PC-9 (cell line): Measurements from ENCODE around the gene THBD. TPM values are rescaled to one million over a fixed set of nuclear protein-coding genes. Genes with fewer than 3 reads are reported as not detected.

Source experiments
- BruUV-seq: library from RNA; stranded (reverse); fragments of 400-500 nt; replicated peaks from 2 replicates; lab custom pipeline; 2021; lab: Mats Ljungman, UMichigan
- CTCF ChIA-PET: fragments of 300-600 bp; sonication (Branson Sonifier 250); formaldehyde crosslinking; loops from one replicate; lab custom pipeline; 2022; ENCODE audit warnings: antibody characterized with exemption; lab: Charles Lee
- POLR2A ChIA-PET: fragments of 300-600 bp; sonication (Branson Sonifier 250); formaldehyde crosslinking; loops from one replicate; lab custom pipeline; 2022; ENCODE audit warnings: antibody characterized with exemption; ENCODE audit not compliant: unreplicated experiment; lab: Charles Lee
- DNase-seq, 2 experiments: peaks; one replicate each; pipeline versions ENCODE4 v3.0.0 to v3.0.0-alpha.2; 2015 to 2022; ENCODE audit warnings: mixed read lengths in 1 of 2
- H2AFZ ChIP-seq: fragments of 200-600 bp; sonication (generic); 2 replicates; pipeline ENCODE4 v1.8.1; 2017; ENCODE audit warnings: antibody characterized with exemption
- H3F3A ChIP-seq: fragments of 200-600 bp; sonication (generic); 2 replicates; pipeline ENCODE4 v1.8.1; 2017; ENCODE audit warnings: antibody characterized with exemption, mild to moderate bottlenecking, low read depth; ENCODE audit not compliant: insufficient read depth
- H3K27ac ChIP-seq: fragments of 200-600 bp; sonication (generic); 2 replicates; pipeline ENCODE4 v1.6.1; 2016; ENCODE audit warnings: mixed run types
- H3K27me3 ChIP-seq: fragments of 200-600 bp; sonication (generic); 2 replicates; pipeline ENCODE4 v1.6.1; 2016; ENCODE audit warnings: low read depth, mixed run types; ENCODE audit not compliant: insufficient read depth
- H3K36me3 ChIP-seq: fragments of 200-600 bp; sonication (generic); 2 replicates; pipeline ENCODE4 v1.6.1; 2016; ENCODE audit warnings: low read depth, mixed run types
- H3K4me1 ChIP-seq: fragments of 200-600 bp; sonication (generic); replicated peaks from 2 replicates; pipeline ENCODE4 v1.6.1; 2016; ENCODE audit warnings: mixed run types; ENCODE audit not compliant: insufficient read depth
- H3K4me2 ChIP-seq: fragments of 200-600 bp; sonication (generic); 2 replicates; pipeline ENCODE4 v1.6.1; 2017; ENCODE audit warnings: mixed run types
- H3K4me3 ChIP-seq: fragments of 200-600 bp; sonication (generic); 2 replicates; pipeline ENCODE4 v1.6.1; 2016; ENCODE audit warnings: mixed run types
- H3K79me2 ChIP-seq: fragments of 200-600 bp; sonication (generic); 2 replicates; pipeline ENCODE4 v1.6.1; 2017; ENCODE audit warnings: low read depth, mixed run types
- H3K9me2 ChIP-seq: fragments of 200-600 bp; sonication (generic); 2 replicates; pipeline ENCODE4 v1.8.1; 2017; ENCODE audit warnings: mild to moderate bottlenecking; ENCODE audit not compliant: insufficient read depth
- H3K9me3 ChIP-seq: fragments of 200-600 bp; sonication (generic); 2 replicates; pipeline ENCODE4 v1.8.1; 2016; ENCODE audit warnings: low read depth; ENCODE audit not compliant: insufficient read depth
- H4K20me1 ChIP-seq: fragments of 200-600 bp; sonication (generic); 2 replicates; pipeline ENCODE4 v1.8.1; 2017; ENCODE audit not compliant: insufficient read depth
- EZH2 ChIP-seq: fragments of 200-600 bp; sonication (generic); IDR thresholded peaks from 2 replicates; pipeline ENCODE4 v1.8.0; 2017; ENCODE audit warnings: antibody characterized with exemption, low read depth
- intact Hi-C: fragments of 100-400 bp; cut with micrococcal nuclease; formaldehyde crosslinking; loops from one replicate; pipeline ENCODE4 v1.10.0; 2022; ENCODE audit not compliant: unreplicated experiment
- total RNA-seq: library from RNA; stranded (reverse); gene quantifications from 2 replicates; pipeline ENCODE4 v1.2.3, GENCODE V29; 2021
- TF ChIP-seq, protein P1 (sequence below): fragments of 200-600 bp; sonication (generic); conservative IDR thresholded peaks from 2 replicates; pipeline ENCODE4 v1.6.1; 2017; ENCODE audit warnings: mixed run types, antibody characterized with exemption, mild to moderate bottlenecking, moderate library complexity

Gene THBD
- total RNA-seq, 1 experiment from 2014 or later = 1.7 TPM

DNA sequence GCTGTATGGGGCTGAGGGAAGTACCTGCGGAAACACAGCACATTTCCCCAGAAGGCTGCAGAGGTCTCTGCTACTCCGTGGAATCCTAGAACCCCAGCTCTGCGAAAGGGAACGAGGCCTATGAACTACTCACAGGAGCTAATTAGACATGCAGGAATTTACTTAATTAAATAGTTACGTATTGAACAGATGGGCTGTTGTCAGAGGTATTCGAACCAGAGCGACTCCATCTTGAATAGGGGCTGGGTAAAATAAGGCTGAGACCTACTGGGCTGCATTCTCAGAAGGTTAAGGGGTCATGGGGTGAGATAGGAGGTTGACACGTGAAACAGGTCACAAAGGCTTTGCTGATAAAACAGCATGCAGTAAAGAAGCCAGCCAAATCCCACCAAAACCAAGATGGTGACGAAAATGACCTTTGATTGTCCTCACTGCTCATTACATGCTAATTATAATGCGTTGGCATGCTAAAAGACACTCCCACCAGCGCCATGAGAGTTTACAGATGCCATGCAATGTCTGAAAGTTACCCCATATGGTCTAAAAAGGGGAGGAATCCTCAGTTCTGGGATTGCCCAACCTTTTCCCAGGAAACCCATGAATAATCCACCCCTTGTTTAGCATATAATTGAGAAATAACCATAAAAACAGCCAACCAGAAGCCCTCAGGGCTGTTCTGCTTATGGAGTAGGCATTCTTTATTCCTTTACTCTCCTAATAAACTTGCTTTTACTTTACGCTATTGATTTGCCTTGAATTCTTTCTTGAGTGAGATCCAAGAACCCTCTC lies 29.0 kb downstream of the THBD start:
- Histone ChIP-seq H3K4me2 (no peak overlapping the region), H2AFZ (no peak overlapping the region), H3K9me2 (no peaks in the 10 kb centered on the region), H3K4me3 (no peak overlapping the region), H3K27me3 (0 out of 2 replicates have a peak, but pooled peaks cover 4% of the 10 kb centered on the region), H3K36me3 (no peaks in the 10 kb centered on the region), H3K9me3 (no peaks in the 10 kb centered on the region), H3K4me1 (peaks cover 11% of the 10 kb centered on the region), H3K79me2 (no peaks in the 10 kb centered on the region), H3K27ac (no peak overlapping the region), H3F3A (no peaks in the 10 kb centered on the region), H4K20me1 (no peaks in the 10 kb centered on the region)
- ChIA-PET POLR2A (no interaction called here), CTCF (no interaction called here)
- BruUV-seq = no TSS peak
- DNase-seq = no peak
- TF ChIP-seq, protein P1, sequence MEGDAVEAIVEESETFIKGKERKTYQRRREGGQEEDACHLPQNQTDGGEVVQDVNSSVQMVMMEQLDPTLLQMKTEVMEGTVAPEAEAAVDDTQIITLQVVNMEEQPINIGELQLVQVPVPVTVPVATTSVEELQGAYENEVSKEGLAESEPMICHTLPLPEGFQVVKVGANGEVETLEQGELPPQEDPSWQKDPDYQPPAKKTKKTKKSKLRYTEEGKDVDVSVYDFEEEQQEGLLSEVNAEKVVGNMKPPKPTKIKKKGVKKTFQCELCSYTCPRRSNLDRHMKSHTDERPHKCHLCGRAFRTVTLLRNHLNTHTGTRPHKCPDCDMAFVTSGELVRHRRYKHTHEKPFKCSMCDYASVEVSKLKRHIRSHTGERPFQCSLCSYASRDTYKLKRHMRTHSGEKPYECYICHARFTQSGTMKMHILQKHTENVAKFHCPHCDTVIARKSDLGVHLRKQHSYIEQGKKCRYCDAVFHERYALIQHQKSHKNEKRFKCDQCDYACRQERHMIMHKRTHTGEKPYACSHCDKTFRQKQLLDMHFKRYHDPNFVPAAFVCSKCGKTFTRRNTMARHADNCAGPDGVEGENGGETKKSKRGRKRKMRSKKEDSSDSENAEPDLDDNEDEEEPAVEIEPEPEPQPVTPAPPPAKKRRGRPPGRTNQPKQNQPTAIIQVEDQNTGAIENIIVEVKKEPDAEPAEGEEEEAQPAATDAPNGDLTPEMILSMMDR = no peak
- no peak for TF ChIP-seq EZH2
- intact Hi-C loops = no loop called here

DNA sequence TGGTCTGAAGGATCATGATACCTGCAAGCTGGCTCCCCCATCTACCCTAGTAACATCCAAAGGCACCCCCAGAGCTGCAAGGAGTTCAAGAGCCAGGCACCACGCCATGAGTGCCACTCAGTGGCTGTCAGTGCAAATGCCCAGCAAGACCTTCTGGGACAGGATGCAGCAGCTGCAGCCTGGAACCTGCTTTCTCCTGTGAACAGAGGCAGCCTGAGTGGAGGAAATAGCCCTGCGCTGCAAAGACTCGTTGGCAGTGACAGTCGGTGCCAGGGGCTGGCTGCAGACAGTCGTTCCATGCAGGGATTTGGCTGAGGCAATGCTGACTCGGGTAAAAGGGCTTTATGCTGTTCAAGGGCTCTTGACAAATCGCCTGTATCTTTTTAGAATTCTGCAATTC lies 30.1 kb downstream of the THBD start:
- TF ChIP-seq EZH2 = no peak
- TF ChIP-seq, protein P1 = no peak
- H3K4me1 ChIP-seq = peaks cover 11% of the 10 kb centered on the region
- H3K9me3 ChIP-seq = no peaks in the 10 kb centered on the region
- H3K27me3 ChIP-seq = 0 out of 2 replicates have a peak, but pooled peaks cover 4% of the 10 kb centered on the region
- no peaks in the 10 kb centered on the region for H3F3A ChIP-seq
- intact Hi-C loops = no loop called here
- no TSS peak for BruUV-seq
- H3K4me2 ChIP-seq = no peak overlapping the region
- no peaks in the 10 kb centered on the region for H3K36me3 ChIP-seq
- DNase-seq = no peak
- POLR2A ChIA-PET = no interaction called here
- H3K27ac ChIP-seq = no peak overlapping the region
- H3K4me3 ChIP-seq = no peak overlapping the region
- no peaks in the 10 kb centered on the region for H4K20me1 ChIP-seq
- H3K79me2 ChIP-seq = no peaks in the 10 kb centered on the region
- CTCF ChIA-PET = interaction anchor here (0.6 kb wide), 1 partner anchor 409 kb away, joined by 3 read pairs; no protein-coding TSS in a partner anchor
- H2AFZ ChIP-seq = no peak overlapping the region
- H3K9me2 ChIP-seq = no peaks in the 10 kb centered on the region

DNA sequence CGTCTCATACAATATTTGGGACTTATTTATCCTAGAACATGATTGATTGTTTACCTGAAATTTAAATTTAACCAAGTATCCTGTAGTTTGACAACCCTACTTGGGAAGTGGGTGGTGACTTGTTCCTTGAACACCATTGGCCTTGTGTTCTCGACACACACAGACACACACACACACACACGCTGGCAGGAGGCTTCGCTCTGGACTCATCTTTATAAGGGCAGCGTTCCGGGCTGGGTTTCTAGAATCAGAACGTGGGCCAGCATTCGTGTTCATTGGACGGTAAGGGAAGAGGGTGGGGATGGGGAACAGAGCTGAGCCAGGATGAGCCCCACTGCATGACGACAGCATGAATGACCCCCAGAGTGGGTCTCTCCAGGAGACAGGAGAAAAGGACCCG lies 30.5 kb downstream of the THBD start:
- Histone ChIP-seq H2AFZ (no peak overlapping the region), H3K27ac (no peak overlapping the region), H4K20me1 (no peaks in the 10 kb centered on the region), H3K4me3 (no peak overlapping the region), H3K27me3 (0 out of 2 replicates have a peak, but pooled peaks cover 4% of the 10 kb centered on the region), H3K9me3 (no peaks in the 10 kb centered on the region), H3K79me2 (no peaks in the 10 kb centered on the region), H3K4me2 (no peak overlapping the region), H3K9me2 (no peaks in the 10 kb centered on the region), H3K36me3 (no peaks in the 10 kb centered on the region), H3F3A (no peaks in the 10 kb centered on the region), H3K4me1 (peaks cover 12% of the 10 kb centered on the region)
- TF ChIP-seq, protein P1 = no peak
- no peak for TF ChIP-seq EZH2
- DNase-seq = no peak
- BruUV-seq = no TSS peak
- POLR2A ChIA-PET = no interaction called here
- CTCF ChIA-PET = no interaction called here
- intact Hi-C loops = no loop called here
